Bronchial epithelial cell (primary cell): ENCODE measurements around the gene AMIGO2. TPM values are rescaled to one million over a fixed set of nuclear protein-coding genes. Genes with fewer than 3 reads are reported as not detected.

Experiments used
- DNase-seq: peaks from one replicate; pipeline ENCODE4 v3.0.0-alpha.2; 2010; ENCODE audit warnings: low read depth
- FAIRE-seq: peaks from 2 replicates; lab custom pipeline; 2011; peaks lifted over from hg19 to GRCh38; lab: Jason Lieb, UNC
- H3K27me3 ChIP-seq: 2 replicates; pipeline ENCODE4 v1.5.1; 2011; ENCODE audit warnings: low read length; ENCODE audit not compliant: control insufficient read depth, insufficient read depth
- H3K36me3 ChIP-seq: 2 replicates; pipeline ENCODE4 v1.5.1; 2011; ENCODE audit warnings: low read length; ENCODE audit not compliant: control insufficient read depth, insufficient read depth
- H3K4me3 ChIP-seq: 2 replicates; pipeline ENCODE4 v1.5.1; 2011; ENCODE audit warnings: mild to moderate bottlenecking, low read depth, low read length, control low read depth
- total RNA-seq: library from RNA; depleted of rRNA; stranded (reverse); fragments of >200 nt; gene quantifications from 2 replicates; pipeline ENCODE4 v1.2.1, GENCODE V29; 2014
- TF ChIP-seq, protein P1 (sequence below): IDR thresholded peaks from 2 replicates; pipeline ENCODE4 v1.5.1; 2011; ENCODE audit warnings: mild to moderate bottlenecking, moderate library complexity, low read length, control low read depth, inconsistent platforms; ENCODE audit not compliant: insufficient read depth, severe bottlenecking

Gene AMIGO2
- total RNA-seq, 1 donor from 2014 or later: 61.1 TPM

DNA sequence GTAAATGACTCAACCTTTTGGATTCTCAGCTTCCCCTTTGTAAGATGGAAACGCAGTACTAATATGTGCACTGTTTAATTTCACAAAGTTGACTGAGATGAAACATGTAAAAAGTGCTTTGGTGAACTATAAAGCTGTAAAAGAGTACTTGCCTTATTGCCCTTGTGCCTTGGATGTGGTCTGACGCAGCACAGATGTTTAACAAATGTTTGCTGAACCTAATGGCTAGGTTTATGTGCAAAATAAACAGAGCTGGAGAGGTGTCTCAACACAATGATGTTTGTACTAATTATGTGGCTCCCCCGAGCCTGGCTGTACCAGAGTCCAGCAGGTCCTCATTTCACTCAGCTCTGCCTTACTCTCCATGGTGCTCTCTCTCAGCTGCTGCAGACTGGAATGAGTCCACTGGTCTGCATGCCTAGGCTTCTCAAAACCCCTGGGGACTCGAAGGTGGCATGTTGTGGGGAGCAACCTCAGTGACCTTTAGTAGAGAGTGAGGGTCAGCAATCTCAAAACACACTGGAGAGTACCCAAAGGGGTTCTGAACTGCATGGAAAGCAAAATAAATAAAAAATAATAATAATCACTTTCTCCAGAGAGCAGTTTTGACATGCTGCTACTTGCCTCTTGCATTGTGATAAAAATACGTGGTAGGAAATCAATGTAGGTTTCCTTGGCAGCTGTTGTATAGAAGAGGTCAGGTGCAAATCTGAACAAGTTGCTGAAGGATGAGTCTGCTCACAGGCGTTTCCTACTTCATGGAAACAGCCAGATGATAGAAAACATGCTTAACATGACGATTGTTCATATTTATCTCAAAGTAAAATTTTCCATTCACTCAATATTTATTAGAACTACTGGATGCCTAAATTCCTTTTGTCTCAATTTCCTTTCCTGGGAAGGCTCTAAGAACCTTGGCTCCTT lies 8.5 kb upstream of the AMIGO2 start:
- TF ChIP-seq, protein P1, sequence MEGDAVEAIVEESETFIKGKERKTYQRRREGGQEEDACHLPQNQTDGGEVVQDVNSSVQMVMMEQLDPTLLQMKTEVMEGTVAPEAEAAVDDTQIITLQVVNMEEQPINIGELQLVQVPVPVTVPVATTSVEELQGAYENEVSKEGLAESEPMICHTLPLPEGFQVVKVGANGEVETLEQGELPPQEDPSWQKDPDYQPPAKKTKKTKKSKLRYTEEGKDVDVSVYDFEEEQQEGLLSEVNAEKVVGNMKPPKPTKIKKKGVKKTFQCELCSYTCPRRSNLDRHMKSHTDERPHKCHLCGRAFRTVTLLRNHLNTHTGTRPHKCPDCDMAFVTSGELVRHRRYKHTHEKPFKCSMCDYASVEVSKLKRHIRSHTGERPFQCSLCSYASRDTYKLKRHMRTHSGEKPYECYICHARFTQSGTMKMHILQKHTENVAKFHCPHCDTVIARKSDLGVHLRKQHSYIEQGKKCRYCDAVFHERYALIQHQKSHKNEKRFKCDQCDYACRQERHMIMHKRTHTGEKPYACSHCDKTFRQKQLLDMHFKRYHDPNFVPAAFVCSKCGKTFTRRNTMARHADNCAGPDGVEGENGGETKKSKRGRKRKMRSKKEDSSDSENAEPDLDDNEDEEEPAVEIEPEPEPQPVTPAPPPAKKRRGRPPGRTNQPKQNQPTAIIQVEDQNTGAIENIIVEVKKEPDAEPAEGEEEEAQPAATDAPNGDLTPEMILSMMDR: no peak
- H3K36me3 ChIP-seq: no peaks in the 10 kb centered on the region
- H3K27me3 ChIP-seq: no peaks in the 10 kb centered on the region
- no peak overlapping the region for H3K4me3 ChIP-seq
- DNase-seq (peak; percentile 99), FAIRE-seq (peak; percentile 43)

DNA sequence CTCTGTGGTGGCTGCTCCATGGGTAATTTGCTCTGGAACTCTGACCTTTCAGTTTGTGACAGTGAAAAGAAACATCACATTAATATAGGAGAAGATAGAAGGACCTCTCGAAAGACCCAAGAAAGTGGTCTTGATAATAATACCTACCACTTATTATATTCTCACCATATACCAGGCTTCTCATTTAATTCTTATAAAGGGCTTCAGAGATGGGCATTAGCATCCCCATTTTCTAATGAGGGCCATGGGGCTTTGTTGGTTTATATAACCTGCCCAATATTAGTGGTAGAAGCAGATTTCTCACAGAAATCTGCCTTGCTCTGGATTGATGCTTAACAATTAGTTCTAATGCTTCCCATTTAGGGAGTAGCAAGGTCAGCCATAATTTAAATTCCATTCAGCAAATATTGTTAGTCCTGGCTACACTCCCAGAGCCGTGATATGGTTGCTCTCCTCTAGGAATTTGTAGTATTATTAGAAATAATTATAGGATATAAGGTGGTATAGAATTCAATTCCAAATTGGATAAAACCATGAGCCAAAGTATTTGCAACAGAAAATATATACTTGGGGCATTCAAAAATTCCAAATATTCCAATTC lies 7.4 kb upstream of the AMIGO2 start:
- FAIRE-seq: no peak
- no peak for DNase-seq
- H3K4me3 ChIP-seq: no peak overlapping the region

DNA sequence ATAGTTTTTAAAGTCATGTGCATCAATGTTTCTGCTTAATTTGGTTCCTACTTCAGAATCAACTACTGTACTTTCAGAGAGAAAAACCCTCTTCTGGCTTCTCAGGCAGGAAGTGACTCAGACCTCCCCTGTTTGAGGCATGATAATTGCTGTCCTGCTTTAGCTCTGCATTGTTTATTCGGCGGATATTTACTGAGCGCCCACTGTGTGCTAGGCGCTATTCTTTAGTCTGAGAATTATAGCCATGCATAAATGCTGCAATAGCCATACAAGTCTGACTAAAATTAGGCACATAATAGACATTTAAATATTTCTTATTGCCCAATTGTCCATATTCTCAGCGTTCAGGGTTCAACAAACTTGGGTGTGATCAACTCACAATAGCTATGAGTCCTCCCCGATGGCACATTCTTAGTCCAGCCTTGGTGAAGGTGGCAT lies 6.1 kb upstream of the AMIGO2 start:
- no peaks in the 10 kb centered on the region for H3K27me3 ChIP-seq
- peak; percentile 77 for DNase-seq
- TF ChIP-seq, protein P1: no peak
- no peak overlapping the region for H3K4me3 ChIP-seq
- no peaks in the 10 kb centered on the region for H3K36me3 ChIP-seq
- FAIRE-seq: no peak

More for the DNA sequence above, 7.4 kb upstream of the AMIGO2 start:
- no peaks in the 10 kb centered on the region for H3K36me3 ChIP-seq
- TF ChIP-seq, protein P1: no peak
- H3K27me3 ChIP-seq: no peaks in the 10 kb centered on the region

DNA sequence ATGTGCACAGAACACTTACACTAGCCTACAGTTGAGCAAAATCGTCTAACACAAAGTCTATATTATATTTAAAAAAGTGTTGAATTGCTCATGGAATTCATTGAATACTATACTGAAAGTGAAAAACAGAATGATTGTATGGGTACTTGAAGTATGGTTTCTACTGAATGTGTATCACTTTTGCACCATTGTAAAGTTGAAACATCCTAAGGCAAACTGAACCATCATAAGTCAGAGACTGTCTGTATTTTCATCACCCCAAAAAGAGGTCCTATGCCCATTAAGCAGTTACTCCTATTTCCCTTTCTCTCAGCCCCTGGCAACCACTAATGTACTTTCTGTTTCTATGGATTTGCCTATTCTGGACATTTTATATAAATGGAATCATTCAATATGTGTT lies 4.4 kb upstream of the AMIGO2 start:
- TF ChIP-seq, protein P1: no peak
- Histone ChIP-seq H3K4me3 (no peak overlapping the region), H3K36me3 (no peaks in the 10 kb centered on the region), H3K27me3 (no peaks in the 10 kb centered on the region)
- DNase-seq: no peak
- FAIRE-seq: no peak

DNA sequence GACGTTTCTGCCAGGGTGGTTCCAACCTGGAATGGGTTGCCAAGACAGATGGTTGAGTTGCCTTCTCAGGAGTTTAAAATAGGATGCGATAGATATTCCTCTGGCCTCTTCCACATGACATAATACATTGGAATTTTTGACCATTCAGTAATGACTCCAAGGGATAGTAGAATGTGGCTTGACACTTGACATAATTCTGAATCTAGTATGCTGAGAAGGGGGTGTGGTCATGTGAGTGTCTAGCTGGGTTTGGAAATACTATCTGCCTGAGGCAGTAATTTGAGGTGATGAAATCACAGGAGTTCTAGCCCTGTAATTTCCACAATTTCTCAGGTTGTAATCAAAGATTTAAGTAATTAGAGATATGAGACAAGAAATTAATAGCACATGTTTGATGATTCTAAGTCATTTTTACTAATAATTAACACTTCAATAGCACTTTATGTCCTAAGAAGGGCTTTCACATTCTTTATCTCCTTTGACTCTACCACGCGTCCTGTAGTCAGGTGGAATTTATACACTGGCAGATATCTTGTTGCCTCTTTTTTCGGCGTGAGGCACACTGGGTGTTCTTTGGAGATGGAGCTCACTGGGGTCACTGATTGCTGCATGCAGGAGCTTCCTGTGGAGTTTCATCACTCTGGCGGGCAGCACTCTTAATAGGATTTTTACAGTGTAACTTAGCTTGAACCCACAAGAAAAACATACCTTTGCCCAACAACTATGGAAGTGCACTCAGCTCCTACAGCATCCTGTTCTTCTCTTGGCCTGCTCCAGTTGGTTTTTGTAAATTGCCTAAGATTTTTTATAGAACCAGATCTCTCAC lies 3.2 kb upstream of the AMIGO2 start:
- DNase-seq (peak; percentile 94), FAIRE-seq (no peak)
- Histone ChIP-seq H3K27me3 (no peaks in the 10 kb centered on the region), H3K4me3 (no peak overlapping the region), H3K36me3 (no peaks in the 10 kb centered on the region)
- TF ChIP-seq, protein P1: no peak
